IPS-15b (cell line): ENCODE measurements around the gene SFXN2.
"Not testable (repeated sequence)": the region's sequence is repeated elsewhere in the genome, so short reads cannot be mapped to it uniquely, and the experiment has no call there.

Source experiments
- H3K27me3 ChIP-seq: one replicate; pipeline ENCODE4 v1.6.1; 2013; ENCODE audit warnings: low read length; ENCODE audit not compliant: control insufficient read depth, insufficient read depth
- H3K36me3 ChIP-seq: one replicate; pipeline ENCODE4 v1.6.1; 2013; ENCODE audit warnings: low read length; ENCODE audit not compliant: control insufficient read depth, insufficient read depth
- H3K4me1 ChIP-seq: one replicate; pipeline ENCODE4 v1.6.1; 2013; ENCODE audit warnings: mild to moderate bottlenecking, low read length; ENCODE audit not compliant: control insufficient read depth, insufficient read depth
- H3K4me3 ChIP-seq: one replicate; pipeline ENCODE4 v1.5.1; 2013; ENCODE audit warnings: low read depth, low read length
- H3K9ac ChIP-seq: one replicate; pipeline ENCODE4 v1.6.1; 2013; ENCODE audit warnings: low read depth, mild to moderate bottlenecking, low read length
- H3K9me3 ChIP-seq: one replicate; pipeline ENCODE4 v1.6.1; 2013; ENCODE audit warnings: mild to moderate bottlenecking, low read length; ENCODE audit not compliant: control insufficient read depth, insufficient read depth

Gene SFXN2

DNA sequence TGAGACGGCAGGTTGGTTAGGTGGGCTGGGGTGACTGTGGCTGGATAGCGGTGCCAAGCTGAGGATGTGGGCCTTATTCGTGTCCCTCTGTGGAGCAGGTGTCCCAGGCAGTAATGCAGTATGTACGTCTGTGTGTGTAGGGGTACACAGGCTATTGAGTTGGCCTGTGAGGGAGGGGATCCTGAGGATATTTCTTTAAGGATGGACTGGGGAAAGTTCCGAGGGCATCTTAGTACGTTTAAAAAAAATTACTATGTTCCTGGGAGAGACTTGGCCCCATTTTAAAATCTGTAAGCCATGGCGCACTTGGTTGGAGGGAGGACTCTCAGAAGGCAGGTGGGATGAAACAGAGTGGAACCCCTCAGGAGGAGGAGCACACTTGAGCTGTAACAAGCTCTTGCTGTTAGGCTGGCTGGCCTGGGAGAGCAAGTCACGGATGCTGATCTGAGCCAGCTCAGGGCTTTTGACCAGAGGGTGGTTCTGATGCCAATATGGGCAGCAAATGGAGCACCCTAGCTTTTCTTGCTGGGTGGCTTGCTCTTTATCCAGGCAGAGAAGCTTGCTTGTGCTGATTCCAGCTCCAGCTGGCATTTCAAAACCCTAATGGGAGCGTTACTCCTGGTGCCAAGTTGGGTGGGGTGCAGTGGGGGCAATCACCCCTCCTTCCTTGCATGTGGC, 30.1 kb downstream of the SFXN2 start:
- no peaks in the 10 kb centered on the region for H3K9me3 ChIP-seq
- peak overlapping the region; percentile 96 for H3K4me3 ChIP-seq
- H3K27me3 ChIP-seq = no peaks in the 10 kb centered on the region

GRCh38 chr10:102745157-102745556, 30.7 kb downstream of the SFXN2 start:
- H3K9me3 ChIP-seq = no peaks in the 10 kb centered on the region
- H3K36me3 ChIP-seq = no peaks in the 10 kb centered on the region
- no peaks in the 10 kb centered on the region for H3K27me3 ChIP-seq
- H3K4me1 ChIP-seq = peaks cover 10% of the 10 kb centered on the region
- peak overlapping the region; percentile 96 for H3K4me3 ChIP-seq
- H3K9ac ChIP-seq = no peak overlapping the region

More for the DNA sequence above, 30.1 kb downstream of the SFXN2 start:
- H3K36me3 ChIP-seq = no peaks in the 10 kb centered on the region
- H3K9ac ChIP-seq = peak overlapping the region; percentile 77
- peaks cover 10% of the 10 kb centered on the region for H3K4me1 ChIP-seq

DNA sequence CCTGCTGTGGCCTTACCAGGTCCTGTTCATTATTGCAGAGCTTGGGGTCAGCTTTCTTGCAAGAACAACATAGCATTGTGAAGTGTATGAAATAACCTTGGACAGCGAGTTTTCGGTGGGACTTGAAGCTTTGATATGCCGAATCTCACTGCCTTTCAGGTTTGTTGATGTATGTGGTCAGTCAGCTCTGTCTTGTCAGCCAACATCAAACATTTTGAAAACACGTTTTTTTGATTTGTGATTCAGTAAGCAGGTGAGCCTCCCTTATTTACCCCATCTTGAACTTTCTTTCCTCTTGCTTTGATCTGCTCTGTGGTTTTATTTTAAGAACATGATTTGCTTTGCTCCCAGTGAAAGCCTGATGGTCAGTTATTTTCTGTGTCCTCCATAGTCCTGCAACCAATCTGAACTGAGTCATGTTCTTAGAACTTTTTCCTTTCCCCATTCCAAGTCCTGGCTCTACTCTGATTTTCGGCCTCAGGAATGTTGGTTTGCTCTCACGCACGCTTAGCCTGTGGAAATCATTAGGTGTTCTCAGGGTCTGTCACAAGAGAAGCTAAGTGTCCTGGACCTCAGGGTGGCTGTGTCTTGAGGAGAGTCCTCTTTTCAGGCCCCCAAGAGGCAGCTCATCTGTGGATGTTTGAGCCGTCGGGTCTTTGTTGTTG, 38.0 kb downstream of the SFXN2 start:
- Histone ChIP-seq H3K4me1 (no peaks in the 10 kb centered on the region), H3K27me3 (no peaks in the 10 kb centered on the region), H3K9me3 (no peaks in the 10 kb centered on the region), H3K36me3 (no peaks in the 10 kb centered on the region), H3K9ac (no peak overlapping the region), H3K4me3 (no peak overlapping the region)

GRCh38 chr10:102752934-102753664, 38.7 kb downstream of the SFXN2 start:
- Histone ChIP-seq H3K4me3 (no peak overlapping the region), H3K36me3 (no peaks in the 10 kb centered on the region), H3K27me3 (no peaks in the 10 kb centered on the region), H3K9me3 (no peaks in the 10 kb centered on the region), H3K4me1 (no peaks in the 10 kb centered on the region), H3K9ac (no peak overlapping the region)

DNA sequence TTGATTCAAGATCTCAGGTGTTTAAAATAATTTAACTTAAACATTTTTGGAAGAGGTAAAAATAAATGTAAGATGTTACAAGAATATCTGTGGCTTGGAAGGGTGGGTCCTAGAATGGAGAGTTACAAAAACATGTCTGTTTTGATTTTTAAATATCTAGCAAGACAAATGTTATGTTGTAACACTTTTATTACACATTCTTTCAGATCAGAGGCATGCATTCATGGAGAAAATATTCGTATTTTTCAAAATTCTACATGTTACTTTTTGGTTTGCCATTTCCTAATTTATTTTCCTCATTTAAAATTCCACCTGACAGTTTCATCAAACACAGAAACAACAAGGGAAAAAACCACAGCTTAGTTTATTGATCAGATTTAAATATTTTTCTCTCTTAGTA, 39.3 kb downstream of the SFXN2 start:
- Histone ChIP-seq H3K9me3 (no peaks in the 10 kb centered on the region), H3K4me3 (no peak overlapping the region), H3K4me1 (no peaks in the 10 kb centered on the region), H3K9ac (no peak overlapping the region), H3K36me3 (no peaks in the 10 kb centered on the region), H3K27me3 (no peaks in the 10 kb centered on the region)

GRCh38 chr10:102757323-102757722, 42.9 kb downstream of the SFXN2 start:
- Histone ChIP-seq H3K9ac (no peak overlapping the region), H3K4me1 (no peaks in the 10 kb centered on the region), H3K36me3 (no peaks in the 10 kb centered on the region), H3K9me3 (no peaks in the 10 kb centered on the region), H3K27me3 (no peaks in the 10 kb centered on the region), H3K4me3 (no peak overlapping the region)

DNA sequence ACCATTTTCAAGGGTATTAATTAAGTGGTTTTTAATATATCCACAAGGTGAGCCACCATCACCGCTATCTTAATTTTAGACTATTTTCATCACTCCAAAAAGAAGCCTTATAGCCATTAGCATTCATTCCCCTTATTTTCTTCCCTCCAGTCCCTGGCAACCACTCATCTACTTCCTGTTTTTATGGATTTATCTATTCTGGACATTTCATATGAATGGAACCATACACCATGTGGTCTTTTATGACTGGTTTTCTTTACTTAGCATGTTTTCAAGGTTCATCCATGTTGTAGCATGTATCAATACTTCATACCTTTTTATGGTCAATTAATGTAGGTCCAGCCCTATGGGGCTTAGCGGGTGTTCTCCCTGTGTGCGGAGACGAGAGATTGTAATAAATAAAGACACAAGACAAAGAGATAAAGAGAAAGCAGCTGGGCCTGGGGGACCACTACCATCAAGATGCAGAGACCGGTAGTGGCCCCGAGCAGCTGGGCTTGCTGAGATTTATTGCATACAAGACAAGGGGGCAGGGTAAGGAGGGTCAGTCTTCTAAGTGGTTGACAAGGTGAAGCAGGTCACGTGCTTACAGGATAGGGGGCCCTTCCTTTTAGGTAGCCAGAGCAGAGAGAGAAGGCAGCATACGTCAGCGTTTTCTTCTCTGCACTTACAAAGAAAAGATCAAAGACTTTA, 44.0 kb downstream of the SFXN2 start:
- H3K4me1 ChIP-seq = no peaks in the 10 kb centered on the region
- H3K27me3 ChIP-seq = no peaks in the 10 kb centered on the region
- H3K9ac ChIP-seq = no peak overlapping the region
- no peaks in the 10 kb centered on the region for H3K36me3 ChIP-seq
- no peaks in the 10 kb centered on the region for H3K9me3 ChIP-seq
- no peak overlapping the region for H3K4me3 ChIP-seq

- H3K4me1 ChIP-seq, H3K9ac ChIP-seq, H3K36me3 ChIP-seq, H3K27me3 ChIP-seq, H3K4me3 ChIP-seq, H3K9me3 ChIP-seq: not testable (repeated sequence)
These were observed 44.5 kb downstream of the SFXN2 start for GRCh38 chr10:102758933-102759262.

GRCh38 chr10:102759497-102760210, 45.2 kb downstream of the SFXN2 start:
- Histone ChIP-seq H3K9ac (no peak overlapping the region), H3K4me1 (no peaks in the 10 kb centered on the region), H3K27me3 (no peaks in the 10 kb centered on the region), H3K9me3 (no peaks in the 10 kb centered on the region), H3K36me3 (no peaks in the 10 kb centered on the region), H3K4me3 (no peak overlapping the region)

DNA sequence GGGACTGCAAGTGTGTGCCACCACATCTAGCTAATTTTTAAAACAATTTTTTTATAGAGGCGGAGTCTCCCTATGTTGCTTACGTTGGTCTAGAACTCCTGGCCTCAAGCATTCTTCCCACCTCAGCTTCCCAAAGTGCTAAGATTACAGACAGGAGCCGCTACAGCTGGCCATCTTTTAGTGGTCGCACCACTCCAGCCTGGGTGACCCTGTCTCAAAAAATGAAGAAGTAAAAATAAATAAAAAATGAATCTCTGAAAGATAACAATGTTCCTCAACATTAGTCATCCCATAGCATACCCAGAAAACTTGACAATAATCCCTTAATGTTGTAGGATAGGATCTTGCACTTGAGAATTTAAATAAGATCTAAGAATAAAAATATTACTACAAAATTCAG, 47.5 kb downstream of the SFXN2 start:
- Histone ChIP-seq H3K4me3 (no peak overlapping the region), H3K36me3 (no peaks in the 10 kb centered on the region), H3K4me1 (no peaks in the 10 kb centered on the region), H3K27me3 (no peaks in the 10 kb centered on the region), H3K9ac (no peak overlapping the region), H3K9me3 (no peaks in the 10 kb centered on the region)

DNA sequence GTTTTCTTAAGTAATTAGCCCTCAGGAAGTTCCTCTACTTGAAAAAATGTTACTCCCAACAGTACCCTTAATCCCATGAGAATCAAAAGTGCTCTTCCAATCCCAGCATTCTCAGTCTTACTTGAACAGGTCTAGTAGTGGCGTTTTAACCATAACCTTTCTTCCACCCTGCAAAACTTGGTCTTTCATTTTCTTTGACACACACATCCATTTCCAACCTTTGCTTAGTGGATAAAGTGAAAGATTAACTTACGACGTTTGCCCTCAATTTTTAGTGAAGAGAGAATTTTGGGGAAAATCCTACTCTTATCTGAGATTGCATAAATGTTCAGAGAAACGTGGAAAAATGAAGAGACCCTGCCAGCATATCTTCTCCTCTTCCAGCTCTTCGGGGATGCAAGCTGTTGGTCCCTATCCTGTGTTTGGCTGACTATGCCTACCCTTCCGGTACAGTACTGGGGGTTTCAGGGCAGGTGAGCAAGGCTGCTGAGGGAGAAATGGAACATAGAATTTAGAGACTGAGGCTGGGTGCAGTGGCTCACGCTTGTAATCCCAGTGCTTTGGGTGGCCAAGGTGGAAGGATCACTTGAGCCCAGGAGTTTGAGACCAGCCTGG, 48.1 kb downstream of the SFXN2 start:
- H3K9me3 ChIP-seq = no peaks in the 10 kb centered on the region
- H3K4me1 ChIP-seq = no peaks in the 10 kb centered on the region
- H3K9ac ChIP-seq = no peak overlapping the region
- no peaks in the 10 kb centered on the region for H3K36me3 ChIP-seq
- H3K27me3 ChIP-seq = no peaks in the 10 kb centered on the region
- H3K4me3 ChIP-seq = no peak overlapping the region
